K562 (cell line): ENCODE data around the gene PRCD. TPM values are rescaled to one million over a fixed set of nuclear protein-coding genes. Genes with fewer than 3 reads are reported as not detected.

Source experiments
- ATAC-seq: fragments of 200-7000 bp; cut with Tn5 transposase; 3 replicates; pipeline ENCODE4 v1.9.1; 2020; ENCODE audit warnings: moderate library complexity
- BruUV-seq: library from RNA; stranded (reverse); fragments of 400-500 nt; replicated peaks from 2 replicates; lab custom pipeline; 2021; lab: Mats Ljungman, UMichigan
- CTCF ChIA-PET: fragments of 300-600 bp; formaldehyde crosslinking; extraction: SDS; loops from one replicate; lab custom pipeline; 2021; ENCODE audit warnings: low intra/inter-chr PET ratio; lab: Yijun Ruan, JAX
- POLR2A ChIA-PET: fragments of 300-600, 350-650 bp; sonication (Branson Sonifier 250); formaldehyde crosslinking; extraction: SDS; loops from one replicate; lab custom pipeline; 2021; ENCODE audit warnings: antibody characterized with exemption, inconsistent platforms; lab: Yijun Ruan, JAX
- DNase-seq, 4 experiments: peaks; one replicate each; pipeline versions ENCODE4 v3.0.0 to v3.0.0-alpha.2; 2011 to 2018; ENCODE audit warnings: low spot score in 3 of 4, mixed read lengths in 3 of 4; ENCODE audit errors: extremely low read depth in 1 of 4
- FAIRE-seq: peaks from 2 replicates; lab custom pipeline; 2011; peaks lifted over from hg19 to GRCh38; lab: Jason Lieb, UNC
- H2AFZ ChIP-seq: 2 replicates; pipeline ENCODE4 v1.6.0; 2011; ENCODE audit warnings: low read depth, low read length, control low read depth, inconsistent platforms
- H3K27ac ChIP-seq: fragments of 200-600 bp; 3 replicates; pipeline ENCODE4 v1.8.0; 2011; ENCODE audit warnings: low read depth, mild to moderate bottlenecking, control low read depth, inconsistent platforms, low read length, moderate library complexity, mixed read lengths; ENCODE audit errors: extremely low read depth
- H3K27me3 ChIP-seq, 2 experiments: fragments of 300-600 bp in 1 of 2; 2 replicates in 1 of 2; 3 replicates in 1 of 2; pipeline versions ENCODE4 v1.6.0 to v1.8.0; 2011; ENCODE audit warnings: inconsistent platforms in 2 of 2, low read length in 2 of 2, mild to moderate bottlenecking in 1 of 2, mixed read lengths in 1 of 2, moderate library complexity in 1 of 2; ENCODE audit not compliant: control insufficient read depth in 2 of 2, insufficient read depth in 2 of 2
- H3K36me3 ChIP-seq: fragments of 300-600 bp; 3 replicates; pipeline ENCODE4 v1.8.0; 2011; ENCODE audit warnings: mild to moderate bottlenecking, low read length, inconsistent platforms; ENCODE audit not compliant: control insufficient read depth, insufficient read depth
- H3K4me1 ChIP-seq, 2 experiments: fragments of 200-600 bp in 1 of 2; replicated peaks in 1 of 2; 2 replicates in 1 of 2; 3 replicates in 1 of 2; pipeline versions ENCODE4 v1.5.1 to v1.8.0; 2011; ENCODE audit warnings: inconsistent platforms in 2 of 2, low read length in 2 of 2, mild to moderate bottlenecking in 1 of 2, mixed read lengths in 1 of 2, moderate library complexity in 1 of 2; ENCODE audit not compliant: control insufficient read depth in 2 of 2, insufficient read depth in 2 of 2
- H3K4me2 ChIP-seq: 2 replicates; pipeline ENCODE4 v1.6.1; 2011; ENCODE audit warnings: low read length, control low read depth, inconsistent platforms, mixed read lengths; ENCODE audit not compliant: insufficient read depth
- H3K4me3 ChIP-seq: fragments of 200-600 bp; sonication (generic), shearing (Covaris generic); 2 replicates; pipeline ENCODE4 v1.5.1; 2016; ENCODE audit warnings: control low read depth, inconsistent platforms
- H3K79me2 ChIP-seq: fragments of 200-600 bp; 3 replicates; pipeline ENCODE4 v1.8.0; 2011; ENCODE audit warnings: low read length, inconsistent platforms; ENCODE audit not compliant: control insufficient read depth, insufficient read depth
- H3K9ac ChIP-seq, 2 experiments: 2 replicates each; pipeline versions ENCODE4 v1.6.0 to v1.6.1; 2011; ENCODE audit warnings: low read depth in 2 of 2, low read length in 2 of 2, control low read depth in 1 of 2, inconsistent platforms in 1 of 2, mild to moderate bottlenecking in 1 of 2, mixed read lengths in 1 of 2; ENCODE audit not compliant: insufficient read depth in 1 of 2
- H3K9me1 ChIP-seq: one replicate; pipeline ENCODE4 v1.6.0; 2011; ENCODE audit warnings: inconsistent platforms, mild to moderate bottlenecking, low read length, moderate library complexity; ENCODE audit not compliant: control insufficient read depth, insufficient read depth
- H3K9me3 ChIP-seq: replicated peaks from 2 replicates; pipeline ENCODE4 v1.5.1; 2011; ENCODE audit warnings: low read depth, low read length, inconsistent platforms; ENCODE audit not compliant: control insufficient read depth, insufficient read depth
- H4K20me1 ChIP-seq: replicated peaks from 2 replicates; pipeline ENCODE4 v1.6.1; 2011; ENCODE audit warnings: low read length, inconsistent platforms, mixed read lengths; ENCODE audit not compliant: control insufficient read depth, insufficient read depth
- CEBPB ChIP-seq: fragments of 450-650 bp; IDR thresholded peaks from 2 replicates; pipeline ENCODE4 v1.6.1; 2016; ENCODE audit warnings: missing genetic modification characterization, missing compliant biosample characterization
- RAD21 ChIP-seq, 2 experiments: fragments of 250-450 bp in 1 of 2; fragments of 450-650 bp in 1 of 2; sonication (Bioruptor Pico) in 1 of 2; formaldehyde crosslinking in 1 of 2; IDR thresholded peaks in 1 of 2; conservative IDR thresholded peaks in 1 of 2; 2 replicates each; pipeline versions ENCODE4 v1.4.0 to v1.8.0; 2020 to 2022; ENCODE audit warnings: mild to moderate bottlenecking in 2 of 2, moderate library complexity in 1 of 2
- WGBS: fragments of 100-300 bp; shearing (Covaris generic); methylation state at CpG from one replicate; pipeline ENCODE4 v1.1.6; 2016; ENCODE audit warnings: low coverage, mixed read lengths; ENCODE audit not compliant: insufficient coverage; ENCODE audit errors: missing lambda C conversion rate; 5-methylcytosine and 5-hydroxymethylcytosine counted together
- in situ Hi-C: fragments of 300-500 bp; cut with MboI; formaldehyde crosslinking; loops from 4 replicates; pipeline ENCODE4 v1.15.0; 2018; ENCODE audit warnings: inconsistent platforms, mixed read lengths
- intact Hi-C: fragments of 100-400 bp; cut with micrococcal nuclease; formaldehyde crosslinking; loops from 2 replicates; pipeline ENCODE4 v1.14.2; 2022
- polyA plus RNA-seq, 8 experiments: library from polyadenylated mRNA; depleted of rRNA in 4 of 8; stranded (reverse) in 5 of 8; unstranded in 3 of 8; fragments of >200 nt; fragmentation: Nextera tagmentation in 2 of 8; fragmentation: Illumina TruSeq in 1 of 8; extraction: Ambion mirVana in 2 of 8; extraction: Trizol in 1 of 8; gene quantifications; 2 replicates each; pipeline versions ENCODE4 v1.2.1 to v1.2.3, GENCODE V29; 2011 to 2014; ENCODE audit warnings: inconsistent platforms in 1 of 8, missing spikeins in 1 of 8
- total RNA-seq, 7 experiments: library from RNA; depleted of rRNA in 6 of 7; stranded (reverse); fragments of >200 nt in 6 of 7; fragmentation: Illumina TruSeq in 2 of 7; extraction: Trizol in 2 of 7; gene quantifications; 2 replicates each; pipeline versions ENCODE4 v1.2.1 to v1.2.3, GENCODE V29; 2011 to 2021; ENCODE audit warnings: low replicate concordance in 1 of 7
- TF ChIP-seq, protein P1 (sequence below): sonication (generic); formaldehyde crosslinking; IDR thresholded peaks from 2 replicates; pipeline ENCODE4 v1.8.0; 2022; ENCODE audit warnings: mild to moderate bottlenecking, missing genetic modification reagents

PRCD gene
- total and polyA plus RNA-seq, 9 of the 15 experiments (the other 6 are each of a cell fraction or from before 2014, with no cell fraction given), result 0.20 to 0.25 (median 0.21) TPM; not detected in 6

DNA sequence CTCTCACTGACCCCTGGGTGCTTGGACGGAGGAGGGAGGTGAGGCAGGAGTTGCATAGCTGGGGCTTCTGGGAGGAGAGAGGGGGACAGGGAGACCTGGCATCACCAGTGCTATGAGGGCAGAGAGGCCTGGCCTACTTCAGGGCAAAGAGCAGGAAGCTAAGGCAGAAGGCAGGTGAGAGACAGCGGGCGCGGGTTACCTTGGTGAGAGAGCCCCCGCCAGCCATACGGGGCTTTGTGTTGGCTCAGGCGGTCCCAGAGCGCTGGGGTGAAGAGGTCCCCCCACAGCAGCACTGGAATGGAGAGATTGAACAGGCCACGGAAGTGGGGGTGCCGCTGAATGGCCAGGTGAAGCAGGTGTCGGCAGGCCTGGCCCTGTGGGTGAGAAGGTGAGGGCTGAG is 34.3 kb downstream of the PRCD start:
- FAIRE-seq (no peak), DNase-seq (no peak), ATAC-seq (no peak)
- intact Hi-C loops (no loop called here), in situ Hi-C loops (no loop called here)
- POLR2A ChIA-PET, result interaction anchor here (0.7 kb wide), 1 partner anchor 31 kb away, joined by 3 read pairs; no protein-coding TSS in a partner anchor
- no peaks in the 10 kb centered on the region for H3K27me3 ChIP-seq
- no peak overlapping the region for H3K27ac ChIP-seq
- H3K9ac ChIP-seq, result no peak overlapping the region
- H4K20me1 ChIP-seq, result no peaks in the 10 kb centered on the region
- WGBS, result 75% methylated on average over 11 of the region's 11 CpGs
- no peak for TF ChIP-seq RAD21 (CRISPR knock-in tag; conservative IDR thresholded peaks at IDR 0.05 in 1 of 2, IDR thresholded peaks at IDR 0.05 in 1 of 2)
- TF ChIP-seq, protein P1, sequence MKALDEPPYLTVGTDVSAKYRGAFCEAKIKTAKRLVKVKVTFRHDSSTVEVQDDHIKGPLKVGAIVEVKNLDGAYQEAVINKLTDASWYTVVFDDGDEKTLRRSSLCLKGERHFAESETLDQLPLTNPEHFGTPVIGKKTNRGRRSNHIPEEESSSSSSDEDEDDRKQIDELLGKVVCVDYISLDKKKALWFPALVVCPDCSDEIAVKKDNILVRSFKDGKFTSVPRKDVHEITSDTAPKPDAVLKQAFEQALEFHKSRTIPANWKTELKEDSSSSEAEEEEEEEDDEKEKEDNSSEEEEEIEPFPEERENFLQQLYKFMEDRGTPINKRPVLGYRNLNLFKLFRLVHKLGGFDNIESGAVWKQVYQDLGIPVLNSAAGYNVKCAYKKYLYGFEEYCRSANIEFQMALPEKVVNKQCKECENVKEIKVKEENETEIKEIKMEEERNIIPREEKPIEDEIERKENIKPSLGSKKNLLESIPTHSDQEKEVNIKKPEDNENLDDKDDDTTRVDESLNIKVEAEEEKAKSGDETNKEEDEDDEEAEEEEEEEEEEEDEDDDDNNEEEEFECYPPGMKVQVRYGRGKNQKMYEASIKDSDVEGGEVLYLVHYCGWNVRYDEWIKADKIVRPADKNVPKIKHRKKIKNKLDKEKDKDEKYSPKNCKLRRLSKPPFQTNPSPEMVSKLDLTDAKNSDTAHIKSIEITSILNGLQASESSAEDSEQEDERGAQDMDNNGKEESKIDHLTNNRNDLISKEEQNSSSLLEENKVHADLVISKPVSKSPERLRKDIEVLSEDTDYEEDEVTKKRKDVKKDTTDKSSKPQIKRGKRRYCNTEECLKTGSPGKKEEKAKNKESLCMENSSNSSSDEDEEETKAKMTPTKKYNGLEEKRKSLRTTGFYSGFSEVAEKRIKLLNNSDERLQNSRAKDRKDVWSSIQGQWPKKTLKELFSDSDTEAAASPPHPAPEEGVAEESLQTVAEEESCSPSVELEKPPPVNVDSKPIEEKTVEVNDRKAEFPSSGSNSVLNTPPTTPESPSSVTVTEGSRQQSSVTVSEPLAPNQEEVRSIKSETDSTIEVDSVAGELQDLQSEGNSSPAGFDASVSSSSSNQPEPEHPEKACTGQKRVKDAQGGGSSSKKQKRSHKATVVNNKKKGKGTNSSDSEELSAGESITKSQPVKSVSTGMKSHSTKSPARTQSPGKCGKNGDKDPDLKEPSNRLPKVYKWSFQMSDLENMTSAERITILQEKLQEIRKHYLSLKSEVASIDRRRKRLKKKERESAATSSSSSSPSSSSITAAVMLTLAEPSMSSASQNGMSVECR (CRISPR knock-in tag), result no peak
- TF ChIP-seq CEBPB (tag), result no peak
- no peak overlapping the region for H2AFZ ChIP-seq
- H3K4me2 ChIP-seq, result no peak overlapping the region
- BruUV-seq, result no TSS peak
- H3K79me2 ChIP-seq, result no peaks in the 10 kb centered on the region
- CTCF ChIA-PET, result no interaction called here
- H3K9me3 ChIP-seq, result no peaks in the 10 kb centered on the region
- no peaks in the 10 kb centered on the region for H3K9me1 ChIP-seq
- H3K36me3 ChIP-seq, result no peaks in the 10 kb centered on the region
- peaks cover 18 to 31% of the 10 kb centered on the region in 2 experiments for H3K4me1 ChIP-seq
- H3K4me3 ChIP-seq, result no peak overlapping the region
